VCaP (cell line): Measurements from ENCODE around the gene KCNMA1.

Source experiments
- H3K27ac ChIP-seq: fragments of 450-650 bp; 2 replicates; pipeline ENCODE4 v1.5.1; 2017
- CTCF ChIP-seq: fragments of 450-650 bp; conservative IDR thresholded peaks from 2 replicates; pipeline ENCODE4 v1.5.1; 2017; ENCODE audit warnings: mild to moderate bottlenecking, moderate library complexity

The KCNMA1 gene

GRCh38 chr10:76995023-76995422 is 642.6 kb downstream of the KCNMA1 start:
- no peak for TF ChIP-seq CTCF
- H3K27ac ChIP-seq = no peak overlapping the region

GRCh38 chr10:76993213-76993612 is 644.4 kb downstream of the KCNMA1 start:
- TF ChIP-seq CTCF = no peak

GRCh38 chr10:76992467-76992866 is 645.1 kb downstream of the KCNMA1 start:
- H3K27ac ChIP-seq = no peak overlapping the region

More at GRCh38 chr10:76993213-76993612, 644.4 kb downstream of the KCNMA1 start:
- H3K27ac ChIP-seq = no peak overlapping the region

GRCh38 chr10:76991621-76992020 is 646.0 kb downstream of the KCNMA1 start:
- TF ChIP-seq CTCF = no peak
- no peak overlapping the region for H3K27ac ChIP-seq

More at GRCh38 chr10:76992467-76992866, 645.1 kb downstream of the KCNMA1 start:
- TF ChIP-seq CTCF = no peak

- H3K27ac ChIP-seq = no peak overlapping the region
- no peak for TF ChIP-seq CTCF
Observed at GRCh38 chr10:76990561-76990960, 647.0 kb downstream of the KCNMA1 start.

GRCh38 chr10:76984559-76985443 is 652.8 kb downstream of the KCNMA1 start:
- peak overlapping the region; percentile 59 for H3K27ac ChIP-seq
- TF ChIP-seq CTCF = peak; percentile 90

- H3K27ac ChIP-seq = peak overlapping the region; percentile 59
- TF ChIP-seq CTCF = no peak
Observed at GRCh38 chr10:76983624-76984023, 654.0 kb downstream of the KCNMA1 start.
